ENCODE data around the gene AKR1D1.
"Not testable (repeated sequence)": the region's sequence is repeated elsewhere in the genome, so short reads cannot be mapped to it uniquely, and the experiment has no call there.

- TF ChIP-seq, protein P1, sequence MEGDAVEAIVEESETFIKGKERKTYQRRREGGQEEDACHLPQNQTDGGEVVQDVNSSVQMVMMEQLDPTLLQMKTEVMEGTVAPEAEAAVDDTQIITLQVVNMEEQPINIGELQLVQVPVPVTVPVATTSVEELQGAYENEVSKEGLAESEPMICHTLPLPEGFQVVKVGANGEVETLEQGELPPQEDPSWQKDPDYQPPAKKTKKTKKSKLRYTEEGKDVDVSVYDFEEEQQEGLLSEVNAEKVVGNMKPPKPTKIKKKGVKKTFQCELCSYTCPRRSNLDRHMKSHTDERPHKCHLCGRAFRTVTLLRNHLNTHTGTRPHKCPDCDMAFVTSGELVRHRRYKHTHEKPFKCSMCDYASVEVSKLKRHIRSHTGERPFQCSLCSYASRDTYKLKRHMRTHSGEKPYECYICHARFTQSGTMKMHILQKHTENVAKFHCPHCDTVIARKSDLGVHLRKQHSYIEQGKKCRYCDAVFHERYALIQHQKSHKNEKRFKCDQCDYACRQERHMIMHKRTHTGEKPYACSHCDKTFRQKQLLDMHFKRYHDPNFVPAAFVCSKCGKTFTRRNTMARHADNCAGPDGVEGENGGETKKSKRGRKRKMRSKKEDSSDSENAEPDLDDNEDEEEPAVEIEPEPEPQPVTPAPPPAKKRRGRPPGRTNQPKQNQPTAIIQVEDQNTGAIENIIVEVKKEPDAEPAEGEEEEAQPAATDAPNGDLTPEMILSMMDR (IDR thresholded peaks at IDR 0.05; ENCODE audit: borderline replicate concordance, extremely low read depth, low read length, poor library complexity, severe bottlenecking), result not testable (repeated sequence)
- TF ChIP-seq EZH2 (IDR thresholded peaks at IDR 0.05; ENCODE audit: borderline replicate concordance, low read depth, low read length, severe bottlenecking), result not testable (repeated sequence)
These were observed 20.6 kb upstream of the AKR1D1 start for GRCh38 chr7:138055698-138056097.

Data from DND-41 (cell line).